Measurements from ENCODE around the gene CNGA4. TPM values are rescaled to one million over a fixed set of nuclear protein-coding genes. Genes with fewer than 3 reads are reported as not detected.

CNGA4 gene
- total RNA-seq, 1 donor from 2014 or later: not detected

GRCh38 chr11:6251990-6252473 lies 13.1 kb downstream of the CNGA4 start:
- Histone ChIP-seq H3K4me1 (peaks cover 9% of the 10 kb centered on the region), H4K20me1 (ENCODE audit: low read depth) (no peaks in the 10 kb centered on the region), H3K36me3 (no peaks in the 10 kb centered on the region), H3K79me2 (ENCODE audit: low read depth) (no peaks in the 10 kb centered on the region), H3K27me3 (peaks cover 23% of the 10 kb centered on the region), H3F3A (ENCODE audit: low read depth) (no peaks in the 10 kb centered on the region), H2AFZ (replicated peaks) (peak overlapping the region; percentile 51), H3K9ac (no peak overlapping the region), H3K4me3 (no peak overlapping the region), H3K27ac (no peak overlapping the region), H3K9me3 (ENCODE audit: low read depth) (no peaks in the 10 kb centered on the region), H3K4me2 (no peak overlapping the region)
- no peak for DNase-seq (ENCODE audit: low spot score)
- Mint-ChIP-seq H3K27me3 (ENCODE audit: insufficient read depth, low read depth) (peaks cover 2% of the 10 kb centered on the region), H3K4me1 (no peaks in the 10 kb centered on the region), H3K27ac (no peak overlapping the region), H3K9me3 (no peaks in the 10 kb centered on the region), H3K4me3 (no peak overlapping the region), H3K36me3 (no peaks in the 10 kb centered on the region)
- TF ChIP-seq EZH2 (IDR thresholded peaks at IDR 0.05): no peak
- TF ChIP-seq CTCF (IDR thresholded peaks at IDR 0.05): no peak
- no peak for TF ChIP-seq EZH2phosphoT487 (IDR thresholded peaks at IDR 0.05)

- Mint-ChIP-seq H3K4me3 (no peak overlapping the region), H3K27ac (no peak overlapping the region), H3K9me3 (no peaks in the 10 kb centered on the region), H3K27me3 (ENCODE audit: insufficient read depth, low read depth) (peaks cover 2% of the 10 kb centered on the region), H3K36me3 (no peaks in the 10 kb centered on the region), H3K4me1 (no peaks in the 10 kb centered on the region)
- Histone ChIP-seq H3K79me2 (ENCODE audit: low read depth) (no peaks in the 10 kb centered on the region), H3K4me3 (no peak overlapping the region), H3K4me1 (peaks cover 10% of the 10 kb centered on the region), H4K20me1 (ENCODE audit: low read depth) (no peaks in the 10 kb centered on the region), H3K9me3 (ENCODE audit: low read depth) (no peaks in the 10 kb centered on the region), H3K27me3 (peaks cover 35% of the 10 kb centered on the region), H3K27ac (no peak overlapping the region), H3K36me3 (no peaks in the 10 kb centered on the region), H3F3A (ENCODE audit: low read depth) (peaks cover 4% of the 10 kb centered on the region), H3K9ac (no peak overlapping the region), H3K4me2 (no peak overlapping the region), H2AFZ (replicated peaks) (no peak overlapping the region)
- DNase-seq (ENCODE audit: low spot score): no peak
- TF ChIP-seq CTCF (IDR thresholded peaks at IDR 0.05) (no peak), EZH2phosphoT487 (IDR thresholded peaks at IDR 0.05) (no peak)
Observed at GRCh38 chr11:6253197-6253596, 14.3 kb downstream of the CNGA4 start.

GRCh38 chr11:6258141-6258540 lies 19.3 kb downstream of the CNGA4 start:
- Mint-ChIP-seq H3K4me3 (peak overlapping the region; percentile 83), H3K4me1 (peaks cover 3% of the 10 kb centered on the region), H3K9me3 (no peaks in the 10 kb centered on the region), H3K36me3 (no peaks in the 10 kb centered on the region), H3K27ac (no peak overlapping the region), H3K27me3 (ENCODE audit: insufficient read depth, low read depth) (peaks cover 5% of the 10 kb centered on the region)
- no peaks in the 10 kb centered on the region for H3K36me3 ChIP-seq
- H3K27me3 ChIP-seq: peaks cover 74% of the 10 kb centered on the region
- H3K27ac ChIP-seq: no peak overlapping the region
- H3K4me1 ChIP-seq: peaks cover 21% of the 10 kb centered on the region
- no peaks in the 10 kb centered on the region for H3K9me3 ChIP-seq (ENCODE audit: low read depth)
- H3K79me2 ChIP-seq (ENCODE audit: low read depth): no peaks in the 10 kb centered on the region
- H2AFZ ChIP-seq (replicated peaks): no peak overlapping the region
- H4K20me1 ChIP-seq (ENCODE audit: low read depth): no peaks in the 10 kb centered on the region
- peaks cover 18% of the 10 kb centered on the region for H3F3A ChIP-seq (ENCODE audit: low read depth)
- peak overlapping the region; percentile 67 for H3K4me3 ChIP-seq
- DNase-seq (ENCODE audit: low spot score): peak; percentile 44
- peak overlapping the region; percentile 89 for H3K4me2 ChIP-seq
- peak; percentile 22 for TF ChIP-seq CTCF (IDR thresholded peaks at IDR 0.05)
- TF ChIP-seq EZH2 (IDR thresholded peaks at IDR 0.05): no peak
- no peak for TF ChIP-seq EZH2phosphoT487 (IDR thresholded peaks at IDR 0.05)
- H3K9ac ChIP-seq: no peak overlapping the region

Measured in neural progenitor cell (in vitro differentiated cells).